Neural progenitor cell (in vitro differentiated cells): ENCODE measurements around the gene CD81.

Experiments
- EZH2phosphoT487 ChIP-seq: fragments of 200-600 bp; sonication (generic); IDR thresholded peaks from 2 replicates; pipeline ENCODE4 v1.6.1; 2017; ENCODE audit warnings: antibody characterized with exemption
- TF ChIP-seq, protein P1 (sequence below): fragments of 200-600 bp; sonication (generic); IDR thresholded peaks from 2 replicates; pipeline ENCODE4 v1.5.1; 2017; ENCODE audit warnings: antibody characterized with exemption, mild to moderate bottlenecking

- TF ChIP-seq EZH2phosphoT487 = no peak
- TF ChIP-seq, protein P1, sequence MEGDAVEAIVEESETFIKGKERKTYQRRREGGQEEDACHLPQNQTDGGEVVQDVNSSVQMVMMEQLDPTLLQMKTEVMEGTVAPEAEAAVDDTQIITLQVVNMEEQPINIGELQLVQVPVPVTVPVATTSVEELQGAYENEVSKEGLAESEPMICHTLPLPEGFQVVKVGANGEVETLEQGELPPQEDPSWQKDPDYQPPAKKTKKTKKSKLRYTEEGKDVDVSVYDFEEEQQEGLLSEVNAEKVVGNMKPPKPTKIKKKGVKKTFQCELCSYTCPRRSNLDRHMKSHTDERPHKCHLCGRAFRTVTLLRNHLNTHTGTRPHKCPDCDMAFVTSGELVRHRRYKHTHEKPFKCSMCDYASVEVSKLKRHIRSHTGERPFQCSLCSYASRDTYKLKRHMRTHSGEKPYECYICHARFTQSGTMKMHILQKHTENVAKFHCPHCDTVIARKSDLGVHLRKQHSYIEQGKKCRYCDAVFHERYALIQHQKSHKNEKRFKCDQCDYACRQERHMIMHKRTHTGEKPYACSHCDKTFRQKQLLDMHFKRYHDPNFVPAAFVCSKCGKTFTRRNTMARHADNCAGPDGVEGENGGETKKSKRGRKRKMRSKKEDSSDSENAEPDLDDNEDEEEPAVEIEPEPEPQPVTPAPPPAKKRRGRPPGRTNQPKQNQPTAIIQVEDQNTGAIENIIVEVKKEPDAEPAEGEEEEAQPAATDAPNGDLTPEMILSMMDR = no peak
These were observed 55.5 kb downstream of the CD81 start for GRCh38 chr11:2432628-2433071.
